Thyroid gland (tissue), 4 donors: ENCODE data around the gene PCK2. TPM values are rescaled to one million over a fixed set of nuclear protein-coding genes. Genes with fewer than 3 reads are reported as not detected.
"Not testable (repeated sequence)": the region's sequence is repeated elsewhere in the genome, so short reads cannot be mapped to it uniquely, and the experiment has no call there.

ENCODE experiments used
- DNase-seq, 2 donors: peaks; one replicate each; pipeline ENCODE4 v3.0.0-alpha.2; 2019
- H3K27ac ChIP-seq, 3 donors: fragments of 200-600 bp; sonication (generic); 1 replicate in 2 of 3; 2 replicates in 1 of 3; pipeline ENCODE4 v1.5.1; 2016 to 2019; ENCODE audit warnings: mild to moderate bottlenecking in 1 of 3, moderate library complexity in 1 of 3
- H3K27me3 ChIP-seq: fragments of 200-600 bp; sonication (generic); one replicate; pipeline ENCODE4 v1.5.1; 2019
- H3K36me3 ChIP-seq, 2 donors: fragments of 200-600 bp; sonication (generic); one replicate each; pipeline ENCODE4 v1.5.1; 2016 to 2019
- H3K4me1 ChIP-seq, 2 donors: fragments of 200-600 bp; sonication (generic); one replicate each; pipeline ENCODE4 v1.5.1; 2017 to 2019
- H3K4me3 ChIP-seq, 3 donors: fragments of 200-600 bp; sonication (generic); replicated peaks in 1 of 3; 1 replicate in 2 of 3; 2 replicates in 1 of 3; pipeline ENCODE4 v1.5.1; 2016; ENCODE audit warnings: mild to moderate bottlenecking in 1 of 3
- H3K9me3 ChIP-seq: fragments of 200-600 bp; sonication (generic); one replicate; pipeline ENCODE4 v1.5.1; 2017
- CTCF ChIP-seq, 6 experiments: fragments of 200-600 bp in 3 of 6; fragments of 450-650 bp in 3 of 6; sonication (generic) in 3 of 6; IDR thresholded peaks; one replicate each; pipeline ENCODE4 v1.5.1; 2016 to 2019; ENCODE audit warnings: antibody characterized with exemption in 6 of 6, mild to moderate bottlenecking in 2 of 6, inconsistent platforms in 1 of 6, moderate library complexity in 1 of 6
- POLR2A ChIP-seq, 2 donors: fragments of 450-650 bp; IDR thresholded peaks; one replicate each; pipeline ENCODE4 v1.6.1; 2017; ENCODE audit warnings: antibody characterized with exemption in 2 of 2, mild to moderate bottlenecking in 2 of 2, moderate library complexity in 1 of 2
- WGBS, 2 donors: methylation state at CpG; one replicate each; pipeline ENCODE4 v1.1.5; 2017; 5-methylcytosine and 5-hydroxymethylcytosine counted together
- intact Hi-C: fragments of 100-400 bp; cut with DNase I; formaldehyde crosslinking; loops from one replicate; pipeline ENCODE4 v1.15.1; 2023
- total RNA-seq, 4 donors: library from RNA; depleted of rRNA; stranded (reverse); fragments of >200 nt; gene quantifications; one replicate each; pipeline ENCODE4 v1.2.3, GENCODE V29; 2016

PCK2 gene
- 10 to 100 TPM; 29.8 to 47.4 (median 39.3) TPM for total RNA-seq

- intact Hi-C loops = no loop called here
- H3K4me3 ChIP-seq = peak within 1 kb of the TSS; percentile 52 to 88 (median 79)
Measured at GRCh38 chr14:24093901-24094840, at the start of gene PCK2. Gene PCK2, plus strand, starts transcription at chr14:24094311. Its CDS starts 95 bp downstream, at chr14:24094406.

DNA sequence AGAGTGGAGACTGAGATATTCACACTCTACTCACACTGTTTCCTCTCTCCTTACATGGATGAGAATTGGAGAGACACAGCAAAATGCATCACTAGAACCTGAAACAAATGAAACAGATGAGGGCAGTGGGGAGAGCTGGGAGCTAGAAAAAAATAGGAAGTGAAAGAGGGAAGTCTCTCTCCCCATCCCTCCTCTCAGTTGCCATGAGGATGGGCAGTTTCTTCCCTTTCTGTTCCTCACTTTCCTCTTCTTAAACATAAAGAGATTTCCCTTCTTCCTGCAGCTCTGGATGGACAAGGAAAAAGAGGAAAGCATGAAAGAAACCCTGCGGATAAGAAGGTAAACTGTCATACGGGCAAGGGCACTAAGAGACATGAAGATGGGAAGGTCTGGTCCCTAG, 45.1 kb upstream of the PCK2 start:
- 71 to 78% methylated on average over 2 of the region's 2 CpGs for WGBS, 2 donors
- intact Hi-C loops, H3K27ac ChIP-seq, H3K36me3 ChIP-seq, H3K9me3 ChIP-seq, H3K4me3 ChIP-seq, DNase-seq, H3K27me3 ChIP-seq: not testable (repeated sequence)
- peaks cover 8 to 14% of the 10 kb centered on the region in 2 donors for H3K4me1 ChIP-seq

More at GRCh38 chr14:24093901-24094840, at the start of gene PCK2:
- H3K27me3 ChIP-seq = no peaks in the 10 kb centered on the region
- TF ChIP-seq POLR2A (IDR thresholded peaks at IDR 0.05) (peak; percentile 77 to 90), CTCF (IDR thresholded peaks at IDR 0.05) (peak in 3 of 6 experiments; percentile 7 to 23 (median 14))
- DNase-seq = peak; percentile 97 to 98
- peaks cover 0 to 8% of the 10 kb centered on the region in 2 donors for H3K36me3 ChIP-seq
- 1% methylated on average over 38 to 57 of the region's 68 CpGs for WGBS, 2 donors
- peaks cover 10 to 29% of the 10 kb centered on the region in 2 donors for H3K4me1 ChIP-seq
- H3K27ac ChIP-seq = peak within 1 kb of the TSS; percentile 92 to 99 (median 94)
- H3K9me3 ChIP-seq = no peaks in the 10 kb centered on the region

GRCh38 chr14:24050753-24051152, 43.4 kb upstream of the PCK2 start:
- H3K9me3 ChIP-seq, H3K4me3 ChIP-seq, H3K27me3 ChIP-seq, intact Hi-C loops, H3K27ac ChIP-seq, DNase-seq, H3K36me3 ChIP-seq: not testable (repeated sequence)
- peaks cover 8 to 14% of the 10 kb centered on the region in 2 donors for H3K4me1 ChIP-seq
- 74 to 81% methylated on average over 8 of the region's 8 CpGs for WGBS, 2 donors

DNA sequence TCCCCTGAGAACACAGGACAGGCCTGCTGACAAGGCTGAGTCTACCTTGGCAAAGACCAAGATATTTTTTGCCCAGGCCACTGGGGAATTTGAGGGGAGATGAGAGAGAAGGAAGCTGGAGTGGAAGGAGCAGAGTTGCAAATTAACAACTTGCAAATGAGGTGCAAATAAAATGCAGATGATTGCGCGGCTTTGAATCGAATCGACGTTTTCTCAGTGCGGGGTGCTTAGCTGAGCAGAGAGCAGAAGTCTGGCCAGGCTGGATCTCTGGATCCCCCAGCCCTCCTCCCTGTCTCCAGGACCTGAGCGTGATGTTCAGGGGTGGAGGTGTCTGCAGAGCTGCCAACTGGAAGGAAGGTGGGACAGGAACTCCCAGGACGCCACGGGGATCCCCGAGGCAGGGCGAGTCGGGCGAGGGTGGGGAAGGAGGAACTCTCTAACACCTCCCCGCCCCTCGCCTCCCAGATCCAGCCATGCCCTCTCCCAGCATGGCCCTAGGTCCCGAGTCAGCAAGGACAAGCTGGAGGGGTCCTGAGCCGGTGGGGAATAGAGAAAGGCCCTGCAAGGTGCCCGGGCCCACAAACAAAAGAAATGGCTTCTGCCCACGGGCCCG, 42.8 kb upstream of the PCK2 start:
- H3K9me3 ChIP-seq = no peaks in the 10 kb centered on the region
- H3K36me3 ChIP-seq = no peaks in the 10 kb centered on the region
- 22 to 30% methylated on average over 16 to 19 of the region's 20 CpGs for WGBS, 2 donors
- intact Hi-C loops = no loop called here
- peak overlapping the region; percentile 63 to 76 (median 72) for H3K4me3 ChIP-seq
- peak; percentile 23 to 27 for DNase-seq
- H3K27ac ChIP-seq = peak overlapping the region; percentile 47 to 64 (median 64)
- peaks cover 8 to 14% of the 10 kb centered on the region in 2 donors for H3K4me1 ChIP-seq
- H3K27me3 ChIP-seq = no peaks in the 10 kb centered on the region
- TF ChIP-seq CTCF (IDR thresholded peaks at IDR 0.05) = peak in 1 of 6 experiments; percentile 4
- no peak for TF ChIP-seq POLR2A (IDR thresholded peaks at IDR 0.05)

DNA sequence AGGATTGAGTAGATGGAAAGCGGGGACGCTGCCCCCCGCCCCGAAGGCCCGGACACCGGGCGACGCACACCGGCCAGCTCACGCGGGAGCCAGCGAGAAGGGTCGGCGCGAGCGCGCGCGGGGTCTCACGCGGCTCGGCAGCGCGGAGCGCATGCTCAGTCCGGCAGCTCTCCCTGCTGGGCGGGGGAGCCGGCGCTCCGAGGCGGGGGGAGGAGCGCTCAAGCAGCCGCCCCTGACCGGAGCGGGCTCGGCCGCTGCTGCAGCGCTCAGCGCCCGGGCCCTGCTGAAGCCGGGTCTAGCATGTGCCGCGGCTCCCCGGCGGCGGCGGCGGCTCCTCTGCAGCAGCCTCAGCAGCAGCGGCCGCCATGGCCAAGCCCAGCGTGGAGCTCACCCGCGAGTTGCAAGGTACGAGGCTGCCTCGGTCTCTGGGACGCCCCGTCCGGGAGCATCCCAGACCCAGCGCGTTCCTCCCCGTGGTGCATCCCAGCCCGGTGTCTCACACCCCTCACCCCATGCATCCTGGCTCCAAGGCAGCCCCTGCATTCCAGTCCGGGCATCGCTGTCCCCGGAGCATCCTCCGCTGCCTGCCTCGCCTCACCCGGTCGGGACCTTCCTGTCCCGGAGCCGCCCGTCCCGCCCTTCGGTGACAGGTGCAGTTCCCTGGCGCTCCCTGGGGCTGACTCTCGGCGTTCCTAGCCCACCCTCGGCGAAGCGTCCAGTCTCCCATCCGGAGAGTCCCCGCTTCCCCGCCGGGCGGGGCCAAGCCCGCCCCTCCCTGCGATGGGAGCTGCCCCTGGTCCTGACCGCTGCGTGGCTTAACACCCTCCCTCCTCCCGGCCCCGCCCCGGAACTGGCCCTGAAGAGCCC, 42.1 kb upstream of the PCK2 start, which contains the start of gene CARMIL3:
Gene CARMIL3, plus strand, starts transcription at position 221 of the 867 bp plus-strand sequence. Its CDS starts 145 bp downstream, at position 366.
- peak within 1 kb of the TSS; percentile 47 to 64 (median 64) for H3K27ac ChIP-seq
- intact Hi-C loops = no loop called here
- peak within 1 kb of the TSS; percentile 63 to 76 (median 72) for H3K4me3 ChIP-seq
- peak; percentile 75 to 77 for DNase-seq
- 0 to 1% methylated on average over 2 to 27 of the region's 92 CpGs for WGBS, 2 donors
- H3K9me3 ChIP-seq = no peaks in the 10 kb centered on the region
- H3K27me3 ChIP-seq = no peaks in the 10 kb centered on the region
- TF ChIP-seq POLR2A (IDR thresholded peaks at IDR 0.05) (peak in 1 of 2 donors; percentile 39), CTCF (IDR thresholded peaks at IDR 0.05) (no peak)
- peaks cover 8 to 14% of the 10 kb centered on the region in 2 donors for H3K4me1 ChIP-seq
- no peaks in the 10 kb centered on the region for H3K36me3 ChIP-seq
